GM18502 (cell line): ENCODE results near the gene GBF1.

Experiments
- ATAC-seq: cut with Tn5 transposase; IDR thresholded peaks from one replicate; pipeline ENCODE4 v1.9.1; 2021; ENCODE audit warnings: mild to moderate bottlenecking; ENCODE audit not compliant: unreplicated experiment, poor library complexity

Gene GBF1

GRCh38 chr10:102402512-102402896 lies 157.2 kb downstream of the GBF1 start:
- ATAC-seq, result no peak

GRCh38 chr10:102403115-102403514 lies 157.8 kb downstream of the GBF1 start:
- ATAC-seq, result no peak

GRCh38 chr10:102404361-102405107 lies 159.2 kb downstream of the GBF1 start:
- ATAC-seq, result no peak

GRCh38 chr10:102405108-102405571 lies 159.8 kb downstream of the GBF1 start:
- ATAC-seq, result no peak

GRCh38 chr10:102405632-102406031 lies 160.3 kb downstream of the GBF1 start:
- no peak for ATAC-seq

GRCh38 chr10:102406815-102407214 lies 161.5 kb downstream of the GBF1 start:
- no peak for ATAC-seq

GRCh38 chr10:102407425-102408130 lies 162.2 kb downstream of the GBF1 start:
- no peak for ATAC-seq

- ATAC-seq, result no peak
Measured at GRCh38 chr10:102408131-102408727, 162.9 kb downstream of the GBF1 start.

GRCh38 chr10:102408728-102409603 lies 163.6 kb downstream of the GBF1 start:
- ATAC-seq, result no peak

GRCh38 chr10:102409604-102410428 lies 164.5 kb downstream of the GBF1 start:
- ATAC-seq, result no peak

GRCh38 chr10:102410429-102411073 lies 165.2 kb downstream of the GBF1 start:
- ATAC-seq, result no peak

GRCh38 chr10:102411341-102412255 lies 166.3 kb downstream of the GBF1 start:
- ATAC-seq, result no peak

GRCh38 chr10:102412293-102412692 lies 167.0 kb downstream of the GBF1 start:
- ATAC-seq, result no peak

GRCh38 chr10:102413053-102413705 lies 167.8 kb downstream of the GBF1 start:
- ATAC-seq, result no peak

GRCh38 chr10:102413806-102414561 lies 168.7 kb downstream of the GBF1 start:
- no peak for ATAC-seq

GRCh38 chr10:102414749-102415148 lies 169.4 kb downstream of the GBF1 start:
- ATAC-seq, result no peak

- ATAC-seq, result no peak
Measured at GRCh38 chr10:102416283-102416682, 171.0 kb downstream of the GBF1 start.
